CD4-positive, alpha-beta T cell (primary cell): Measurements from ENCODE around the gene HNRNPC. TPM values are rescaled to one million over a fixed set of nuclear protein-coding genes. Genes with fewer than 3 reads are reported as not detected.

ENCODE experiments used
- ATAC-seq: fragments of 200-7000 bp; cut with Tn5 transposase; one replicate; pipeline ENCODE4 v1.10.0; 2022; ENCODE audit warnings: mild to moderate bottlenecking; ENCODE audit not compliant: poor library complexity
- CTCF ChIA-PET: fragments of 350-600 bp; sonication (Branson Sonifier 250); formaldehyde crosslinking; loops from one replicate; lab custom pipeline; 2021; ENCODE audit warnings: antibody characterized with exemption, inconsistent platforms; lab: Charles Lee
- POLR2A ChIA-PET: fragments of 350-600 bp; sonication (Branson Sonifier 250); formaldehyde crosslinking; loops from one replicate; lab custom pipeline; 2021; ENCODE audit warnings: antibody characterized with exemption, inconsistent platforms; lab: Charles Lee
- DNase-seq, 14 experiments: peaks; one replicate each; pipeline ENCODE4 v3.0.0-alpha.2; 2013 to 2020; ENCODE audit warnings: mixed read lengths in 2 of 14
- H3K27ac ChIP-seq, 2 donors: one replicate each; pipeline versions ENCODE4 v1.5.1 to v1.7.0; 2013; ENCODE audit warnings: low read length in 2 of 2, low read depth in 1 of 2, mild to moderate bottlenecking in 1 of 2
- H3K27me3 ChIP-seq, 2 experiments: 1 replicate in 1 of 2; 2 replicates in 1 of 2; pipeline versions ENCODE4 v1.6.1 to v1.7.0; 2013; ENCODE audit warnings: low read length in 2 of 2, control low read depth in 1 of 2, mild to moderate bottlenecking in 1 of 2, moderate library complexity in 1 of 2; ENCODE audit not compliant: insufficient read depth in 2 of 2, control insufficient read depth in 1 of 2
- H3K36me3 ChIP-seq: one replicate; pipeline ENCODE4 v1.6.1; 2013; ENCODE audit warnings: low read length, control low read depth; ENCODE audit not compliant: insufficient read depth
- H3K4me1 ChIP-seq: one replicate; pipeline ENCODE4 v1.6.1; 2013; ENCODE audit warnings: low read length, control low read depth; ENCODE audit not compliant: insufficient read depth
- H3K4me3 ChIP-seq: one replicate; pipeline ENCODE4 v1.5.1; 2013; ENCODE audit warnings: mild to moderate bottlenecking, low read length, moderate library complexity
- H3K9me3 ChIP-seq, 2 experiments: 1 replicate in 1 of 2; 2 replicates in 1 of 2; pipeline versions ENCODE4 v1.6.1 to v1.7.0; 2013; ENCODE audit warnings: low read length in 2 of 2, mild to moderate bottlenecking in 2 of 2, control low read depth in 1 of 2, moderate library complexity in 1 of 2; ENCODE audit not compliant: control insufficient read depth in 1 of 2, insufficient read depth in 1 of 2
- H3K27ac Mint-ChIP-seq: one replicate; pipeline ENCODE4 v1.8.0; 2020; ENCODE audit warnings: mixed read lengths
- H3K27me3 Mint-ChIP-seq: one replicate; pipeline ENCODE4 v1.8.0; 2021; ENCODE audit warnings: mixed read lengths
- H3K36me3 Mint-ChIP-seq: one replicate; pipeline ENCODE4 v1.8.0; 2021; ENCODE audit warnings: low read depth, mixed read lengths
- H3K4me1 Mint-ChIP-seq: one replicate; pipeline ENCODE4 v1.8.0; 2021; ENCODE audit warnings: low read depth, mixed read lengths
- H3K4me3 Mint-ChIP-seq: one replicate; pipeline ENCODE4 v1.8.0; 2020; ENCODE audit warnings: mild to moderate bottlenecking, mixed read lengths
- H3K9me3 Mint-ChIP-seq: one replicate; pipeline ENCODE4 v1.8.0; 2020; ENCODE audit warnings: mixed read lengths
- CTCF ChIP-seq: fragments of 200-600 bp; IDR thresholded peaks from one replicate; pipeline ENCODE4 v1.8.0; 2022; ENCODE audit warnings: antibody characterized with exemption, mild to moderate bottlenecking
- intact Hi-C, 2 experiments: fragments of 100-400 bp; cut with DNase I in 1 of 2; cut with micrococcal nuclease in 1 of 2; formaldehyde crosslinking; loops; one replicate each; pipeline versions ENCODE4 v1.15.1 to v1.9.0; 2023 to 2025; cut with DNase I, micrococcal nuclease
- total RNA-seq, 174 experiments: library from RNA in 2 of 174; stranded (reverse) in 2 of 174; gene quantifications; one replicate each; pipeline ENCODE4 v1.2.3 and lab custom pipeline; 2021 to 2026

The HNRNPC gene
- total RNA-seq, 2 experiments from 2014 or later = 507 to 528 TPM

DNA sequence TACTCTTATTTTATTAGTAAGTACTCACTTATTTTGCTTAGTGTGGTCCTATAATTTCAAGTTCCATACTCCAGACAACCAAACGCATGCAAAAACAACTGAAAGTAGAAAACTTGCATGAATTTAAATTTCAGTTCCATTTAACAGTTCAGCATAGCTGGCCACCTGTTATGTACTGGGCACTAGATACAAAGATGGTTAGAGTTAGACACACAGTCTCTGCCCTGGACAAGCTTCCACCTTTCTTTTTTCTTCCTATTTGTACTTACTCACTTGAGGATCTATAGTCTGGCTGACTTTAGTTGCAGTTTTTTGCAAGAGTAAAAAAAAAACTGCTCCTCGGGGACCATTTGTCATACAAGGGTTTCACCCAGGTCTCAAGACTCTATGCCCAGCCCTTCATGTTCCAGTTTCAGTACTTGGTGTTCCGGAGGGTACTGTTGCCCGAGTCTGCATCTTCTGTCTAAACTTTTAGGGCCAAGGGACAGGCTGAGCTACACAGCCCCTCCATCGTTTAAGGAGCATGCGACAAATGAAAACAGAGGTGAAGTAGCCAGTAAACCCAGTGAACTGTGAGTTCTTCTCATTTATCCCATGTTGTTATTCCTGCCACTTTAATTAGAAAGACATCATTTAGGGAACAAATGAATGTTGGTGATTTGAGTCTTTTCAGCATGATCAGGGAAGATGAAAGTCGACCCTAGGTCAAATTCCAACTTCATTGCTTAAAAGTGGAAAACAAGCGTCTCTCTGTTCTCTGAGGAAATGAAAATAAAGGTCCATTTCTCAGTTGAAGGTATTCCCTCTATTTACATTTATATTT lies 33.0 kb upstream of the HNRNPC start:
- Mint-ChIP-seq H3K36me3 (no peaks in the 10 kb centered on the region), H3K4me1 (peaks cover 7% of the 10 kb centered on the region), H3K9me3 (no peaks in the 10 kb centered on the region), H3K4me3 (no peak overlapping the region), H3K27ac (no peak overlapping the region), H3K27me3 (peaks cover 23% of the 10 kb centered on the region)
- POLR2A ChIA-PET = no interaction called here
- H3K36me3 ChIP-seq = no peaks in the 10 kb centered on the region
- DNase-seq (no peak), ATAC-seq (no peak)
- intact Hi-C loops = no loop called here
- peaks cover 8 to 19% of the 10 kb centered on the region in 2 experiments for H3K27me3 ChIP-seq
- H3K4me1 ChIP-seq = peaks cover 6% of the 10 kb centered on the region
- H3K27ac ChIP-seq = no peak overlapping the region
- CTCF ChIA-PET = interaction anchor here (1.4 kb wide), 1 partner anchor 9 kb away, joined by 5 read pairs; no protein-coding TSS in a partner anchor
- H3K9me3 ChIP-seq = no peaks in the 10 kb centered on the region
- H3K4me3 ChIP-seq = no peak overlapping the region
- no peak for TF ChIP-seq CTCF

DNA sequence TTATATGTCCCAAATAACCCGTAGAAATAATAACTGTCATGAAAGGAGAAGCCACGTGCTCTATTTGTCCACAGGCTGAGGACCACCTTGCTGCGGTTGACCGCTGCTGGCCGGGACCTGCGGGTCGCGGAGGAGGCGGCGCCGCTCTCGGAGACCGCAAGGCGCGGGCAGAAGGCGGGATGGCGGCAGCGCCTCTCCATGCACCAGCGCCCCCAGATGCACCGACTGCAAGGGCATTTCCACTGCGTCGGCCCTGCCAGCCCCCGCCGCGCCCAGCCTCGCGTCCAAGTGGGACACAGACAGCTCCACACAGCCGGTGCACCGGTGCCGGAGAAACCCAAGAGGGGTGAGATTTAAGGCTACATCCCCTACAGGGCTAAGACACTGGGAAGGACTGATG lies 31.6 kb upstream of the HNRNPC start:
- peaks cover 6% of the 10 kb centered on the region for H3K4me1 Mint-ChIP-seq
- Histone ChIP-seq H3K4me1 (peaks cover 6% of the 10 kb centered on the region), H3K9me3 (no peaks in the 10 kb centered on the region), H3K4me3 (no peak overlapping the region), H3K27ac (no peak overlapping the region), H3K27me3 (peaks cover 8 to 19% of the 10 kb centered on the region in 2 experiments), H3K36me3 (no peaks in the 10 kb centered on the region)
- peaks cover 23% of the 10 kb centered on the region for H3K27me3 Mint-ChIP-seq
- intact Hi-C loops = no loop called here
- no peaks in the 10 kb centered on the region for H3K9me3 Mint-ChIP-seq
- ChIA-PET POLR2A (no interaction called here), CTCF (no interaction called here)
- no peak overlapping the region for H3K27ac Mint-ChIP-seq
- ATAC-seq (peak; percentile 37), DNase-seq (peak in 10 of 14 experiments; percentile 2 to 57 (median 16))
- no peak for TF ChIP-seq CTCF
- no peaks in the 10 kb centered on the region for H3K36me3 Mint-ChIP-seq
- H3K4me3 Mint-ChIP-seq = no peak overlapping the region

GRCh38 chr14:21299562-21300130 lies 30.4 kb upstream of the HNRNPC start:
- intact Hi-C loops = no loop called here
- Histone ChIP-seq H3K27me3 (peaks cover 8 to 19% of the 10 kb centered on the region in 2 experiments), H3K27ac (no peak overlapping the region), H3K4me3 (no peak overlapping the region), H3K36me3 (no peaks in the 10 kb centered on the region), H3K4me1 (peaks cover 6% of the 10 kb centered on the region), H3K9me3 (no peaks in the 10 kb centered on the region)
- ATAC-seq (no peak), DNase-seq (no peak)
- no peaks in the 10 kb centered on the region for H3K9me3 Mint-ChIP-seq
- H3K4me3 Mint-ChIP-seq = no peak overlapping the region
- no peak overlapping the region for H3K27ac Mint-ChIP-seq
- POLR2A ChIA-PET = interaction anchor here (1.1 kb wide), 1 partner anchor 8 kb away, joined by 3 read pairs; no protein-coding TSS in a partner anchor
- H3K27me3 Mint-ChIP-seq = peaks cover 23% of the 10 kb centered on the region
- H3K36me3 Mint-ChIP-seq = no peaks in the 10 kb centered on the region
- TF ChIP-seq CTCF = no peak
- CTCF ChIA-PET = no interaction called here
- H3K4me1 Mint-ChIP-seq = peaks cover 6% of the 10 kb centered on the region
